ENCODE results near the gene F8. TPM values are rescaled to one million over a fixed set of nuclear protein-coding genes. Genes with fewer than 3 reads are reported as not detected.

Gene F8
- total RNA-seq, 4 donors from 2014 or later: 7.2 to 28.4 (median 14.6) TPM

- 17 to 32% methylated on average over 1 of the region's 1 CpG for WGBS, 2 donors
- no peak for DNase-seq (ENCODE audit: low spot score in 2 of 2)
- Histone ChIP-seq H3K27me3 (no peaks in the 10 kb centered on the region), H3K36me3 (no peaks in the 10 kb centered on the region), H3K4me1 (no peaks in the 10 kb centered on the region), H3K4me3 (no peak overlapping the region), H3K9me3 (no peaks in the 10 kb centered on the region), H3K27ac (no peak overlapping the region)
- no peak for TF ChIP-seq EP300 (IDR thresholded peaks at IDR 0.05)
- no peak for TF ChIP-seq POLR2A (IDR thresholded peaks at IDR 0.05)
- TF ChIP-seq CTCF (IDR thresholded peaks at IDR 0.05): no peak
These were observed 208.7 kb downstream of the F8 start for GRCh38 chrX:154813801-154814200.

DNA sequence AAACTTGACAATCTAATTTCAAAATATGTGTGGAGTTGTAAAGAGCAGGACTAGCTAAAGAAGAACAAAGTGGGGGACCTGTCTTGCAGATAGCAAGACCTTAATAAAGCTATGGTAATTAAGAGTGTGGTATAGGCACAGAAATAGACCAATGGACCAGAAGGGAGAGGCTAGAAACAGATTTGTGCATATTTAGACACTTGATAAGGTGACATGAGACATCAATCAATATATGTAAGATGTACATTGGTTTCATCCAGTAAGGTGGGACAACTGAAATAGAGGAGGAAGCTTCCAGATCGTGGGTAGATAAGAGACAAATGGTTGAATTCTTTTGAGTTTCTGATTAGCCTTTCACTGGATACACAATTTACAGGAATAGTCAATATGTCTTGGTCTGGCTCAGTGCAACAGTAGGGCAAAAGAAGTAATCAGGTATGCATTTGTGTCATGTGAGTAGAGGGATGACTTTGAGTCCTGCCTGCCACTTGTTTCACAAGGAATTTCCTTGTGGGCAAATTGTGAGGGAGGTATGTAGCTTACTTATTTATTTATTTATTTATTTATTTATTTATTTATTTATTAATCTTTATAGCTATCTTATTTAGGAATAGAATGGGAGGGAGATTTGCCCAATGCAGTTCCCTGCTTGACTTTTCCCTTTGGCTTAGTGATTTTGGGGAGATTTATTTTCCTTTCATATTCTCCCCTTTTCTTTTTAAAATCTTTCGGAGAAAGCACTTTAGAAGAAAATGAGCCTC is 210.0 kb downstream of the F8 start:
- Histone ChIP-seq H3K27me3 (no peaks in the 10 kb centered on the region), H3K4me3 (no peak overlapping the region), H3K9me3 (no peaks in the 10 kb centered on the region), H3K36me3 (no peaks in the 10 kb centered on the region), H3K4me1 (no peaks in the 10 kb centered on the region), H3K27ac (no peak overlapping the region)
- TF ChIP-seq EP300 (IDR thresholded peaks at IDR 0.05) (no peak), CTCF (IDR thresholded peaks at IDR 0.05) (no peak), POLR2A (IDR thresholded peaks at IDR 0.05) (no peak)
- WGBS, 2 donors: 75 to 92% methylated on average over 2 of the region's 2 CpGs
- no peak for DNase-seq (ENCODE audit: low spot score in 2 of 2)

- no peak for TF ChIP-seq POLR2A (IDR thresholded peaks at IDR 0.05)
- no peak for TF ChIP-seq CTCF (IDR thresholded peaks at IDR 0.05)
- WGBS, 2 donors: 66 to 100% methylated on average over 1 of the region's 1 CpG
- Histone ChIP-seq H3K9me3 (no peaks in the 10 kb centered on the region), H3K36me3 (no peaks in the 10 kb centered on the region), H3K4me1 (peaks cover 0 to 6% (median 0%) of the 10 kb centered on the region in 4 donors), H3K27me3 (no peaks in the 10 kb centered on the region), H3K27ac (no peak overlapping the region), H3K4me3 (no peak overlapping the region)
- DNase-seq (ENCODE audit: low spot score in 2 of 2): no peak
These were observed 212.4 kb downstream of the F8 start for GRCh38 chrX:154809939-154810665.

DNA sequence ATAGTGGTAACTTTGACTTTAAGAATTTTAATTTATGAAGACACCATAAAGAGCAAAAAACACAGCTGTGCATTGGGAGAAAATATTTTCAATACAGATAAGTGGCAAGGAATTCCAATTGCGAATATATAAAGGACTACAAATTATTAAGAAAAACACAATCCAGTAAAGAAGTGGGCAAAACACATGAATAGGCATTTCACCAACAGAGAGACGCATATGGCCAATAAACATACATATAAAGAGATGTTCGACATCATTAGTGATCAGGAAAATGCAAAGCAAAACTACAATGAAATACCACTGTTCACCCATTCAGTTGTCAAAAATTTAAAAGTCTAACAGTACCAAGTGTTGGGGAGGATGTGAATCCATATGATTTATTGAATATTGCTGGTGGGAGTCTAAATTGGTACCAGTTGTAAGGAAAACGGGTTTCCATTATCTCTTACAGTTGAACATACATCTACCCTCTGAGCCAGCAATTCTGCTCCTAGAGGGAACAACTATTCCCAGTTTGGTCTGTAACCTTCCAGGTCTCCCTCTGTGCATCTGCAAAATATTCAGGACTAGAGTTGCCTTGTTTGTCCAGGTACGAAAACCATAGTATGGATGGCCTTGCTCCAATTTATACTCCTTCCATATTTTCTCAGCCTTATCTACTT is 215.6 kb downstream of the F8 start:
- WGBS, 2 donors: 90 to 95% methylated on average over 5 of the region's 5 CpGs
- Histone ChIP-seq H3K27me3 (no peaks in the 10 kb centered on the region), H3K9me3 (no peaks in the 10 kb centered on the region), H3K36me3 (no peaks in the 10 kb centered on the region), H3K27ac (no peak overlapping the region), H3K4me3 (no peak overlapping the region), H3K4me1 (peaks cover 0 to 6% (median 0%) of the 10 kb centered on the region in 4 donors)
- no peak for TF ChIP-seq POLR2A (IDR thresholded peaks at IDR 0.05)
- TF ChIP-seq CTCF (IDR thresholded peaks at IDR 0.05): no peak
- TF ChIP-seq EP300 (IDR thresholded peaks at IDR 0.05): no peak
- no peak for DNase-seq (ENCODE audit: low spot score in 2 of 2)

- 10 to 51% methylated on average over 9 to 13 of the region's 13 CpGs for WGBS, 2 donors
- Histone ChIP-seq H3K27ac (peak overlapping the region in 3 of 4 donors; percentile 72 to 76 (median 75)), H3K27me3 (no peaks in the 10 kb centered on the region), H3K4me1 (peaks cover 0 to 7% (median 0%) of the 10 kb centered on the region in 4 donors), H3K36me3 (no peaks in the 10 kb centered on the region), H3K9me3 (no peaks in the 10 kb centered on the region), H3K4me3 (peak overlapping the region; percentile 29 to 67 (median 50))
- no peak for DNase-seq (ENCODE audit: low spot score in 2 of 2)
- TF ChIP-seq POLR2A (IDR thresholded peaks at IDR 0.05) (peak in 1 of 2 donors; percentile 7), EP300 (IDR thresholded peaks at IDR 0.05) (no peak), CTCF (IDR thresholded peaks at IDR 0.05) (no peak)
These were observed 216.8 kb downstream of the F8 start for GRCh38 chrX:154805696-154806091.
